ENCODE results near the gene PILRA.
"Not testable (repeated sequence)": the region's sequence is repeated elsewhere in the genome, so short reads cannot be mapped to it uniquely, and the experiment has no call there.

The PILRA gene

GRCh38 chr7:100373261-100373831, at the start of gene PILRA:
Gene PILRA (plus strand): TSS chr7:100373487. CDS start chr7:100373657, 170 bp downstream.
- peaks cover 64% of the 10 kb centered on the region for H3K4me1 ChIP-seq
- peak within 1 kb of the TSS; percentile 73 for H3K27ac ChIP-seq
- peaks cover 6% of the 10 kb centered on the region; the same call in 1 of the 2 replicates for H4K20me1 ChIP-seq
- no peak for TF ChIP-seq Cebpa-rat (IDR thresholded peaks at IDR 0.05)
- no peaks in the 10 kb centered on the region for H3K36me3 ChIP-seq
- H3K27me3 ChIP-seq, result no peaks in the 10 kb centered on the region
- no peaks in the 10 kb centered on the region for H3K9me3 ChIP-seq
- H3K4me2 ChIP-seq, result peak within 1 kb of the TSS; percentile 71
- H3K4me3 ChIP-seq, result no peak within 1 kb of the TSS; the same call in 1 of the 2 replicates
- H3K9ac ChIP-seq, result peak within 1 kb of the TSS; percentile 53; the same call in 1 of the 2 replicates

DNA sequence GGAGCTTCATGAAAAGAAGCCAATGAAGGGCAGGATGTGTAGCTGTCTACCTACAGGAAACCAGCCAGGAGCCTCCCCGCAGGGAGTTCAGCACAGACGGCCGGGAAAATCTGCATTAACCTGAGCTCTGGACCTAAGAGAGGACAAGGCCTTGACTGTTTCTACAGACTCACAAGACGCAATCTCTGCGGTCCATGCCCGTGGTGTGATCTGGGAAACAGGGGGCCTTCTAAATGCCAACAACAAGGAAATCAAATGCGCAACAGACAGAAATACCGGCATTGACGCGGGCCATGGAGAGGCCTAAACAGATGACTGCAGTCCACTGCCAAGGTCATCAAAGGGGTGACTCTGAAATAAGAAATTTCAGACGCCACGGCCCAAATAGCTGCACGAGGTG, 49.1 kb upstream of the PILRA start:
- H3K9ac ChIP-seq, H3K27ac ChIP-seq, H3K9me3 ChIP-seq, H3K4me1 ChIP-seq, H3K4me2 ChIP-seq, H3K4me3 ChIP-seq, H3K27me3 ChIP-seq: not testable (repeated sequence)
- peaks cover 28% of the 10 kb centered on the region for H4K20me1 ChIP-seq
- peaks cover 59% of the 10 kb centered on the region for H3K36me3 ChIP-seq

GRCh38 chr7:100325671-100326070, 47.6 kb upstream of the PILRA start:
- H3K4me2 ChIP-seq, result not testable (repeated sequence)

GRCh38 chr7:100326914-100327313, 46.4 kb upstream of the PILRA start:
- not testable (repeated sequence) for H3K4me3 ChIP-seq, H3K4me1 ChIP-seq, H3K4me2 ChIP-seq, H3K9me3 ChIP-seq, H3K9ac ChIP-seq, H3K27ac ChIP-seq, H3K27me3 ChIP-seq, H4K20me1 ChIP-seq
- peaks cover 59% of the 10 kb centered on the region for H3K36me3 ChIP-seq

More at GRCh38 chr7:100325671-100326070, 47.6 kb upstream of the PILRA start:
- not testable (repeated sequence) for H3K4me3 ChIP-seq, H3K27ac ChIP-seq, H3K4me1 ChIP-seq, H3K27me3 ChIP-seq, H3K9me3 ChIP-seq, H3K9ac ChIP-seq
- Histone ChIP-seq H3K36me3 (peaks cover 52% of the 10 kb centered on the region), H4K20me1 (peaks cover 13% of the 10 kb centered on the region)

DNA sequence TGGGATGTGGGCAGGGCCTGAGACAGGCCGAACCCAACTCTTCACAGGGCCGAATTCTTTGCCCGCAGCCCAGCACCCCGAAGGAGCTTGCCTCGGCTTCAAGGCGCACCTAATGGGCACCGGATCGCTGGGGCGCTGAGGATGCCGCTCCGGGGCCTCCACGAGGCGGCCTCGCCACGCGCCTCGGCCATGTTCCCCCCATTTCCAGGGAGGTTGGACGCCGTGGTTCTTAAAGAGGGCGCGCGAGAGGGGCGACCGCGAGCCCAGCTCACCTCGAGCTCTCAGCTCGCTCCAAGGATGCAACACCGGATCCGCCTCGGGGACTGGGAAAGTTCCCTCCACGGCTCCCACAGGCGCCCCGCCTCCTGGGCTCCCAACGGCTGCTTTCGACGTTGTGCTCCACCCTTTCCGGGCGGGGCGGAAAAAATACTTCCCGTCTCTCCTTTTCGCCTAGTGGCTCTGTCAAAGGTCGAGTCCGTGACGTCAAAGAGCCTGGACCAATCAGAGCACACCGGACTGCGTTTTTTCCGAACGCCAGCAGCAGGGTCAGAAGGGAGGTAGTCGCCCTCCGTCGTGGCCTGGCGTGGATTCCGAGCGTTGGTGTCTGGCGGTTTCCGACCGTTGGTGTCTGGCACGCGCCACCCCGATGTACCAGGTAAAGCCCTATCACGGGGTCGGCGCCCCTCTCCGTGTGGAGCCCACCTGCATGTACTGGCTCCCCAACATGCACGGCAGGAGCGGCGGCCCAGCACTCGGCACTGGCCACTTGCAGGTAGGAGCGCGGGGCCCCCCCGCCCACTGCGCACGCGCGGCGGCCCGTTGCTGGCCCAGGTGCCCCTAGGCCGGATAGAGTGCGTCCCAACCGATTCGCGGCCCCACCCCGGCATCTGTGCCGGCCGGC, 37.5 kb upstream of the PILRA start:
- Histone ChIP-seq H3K27ac (peak overlapping the region; percentile 89), H3K4me1 (peaks cover 17% of the 10 kb centered on the region), H3K4me3 (peak overlapping the region; percentile 86), H3K36me3 (peaks cover 37% of the 10 kb centered on the region), H3K4me2 (peak overlapping the region; percentile 80), H3K9ac (peak overlapping the region; percentile 91), H4K20me1 (peaks cover 16% of the 10 kb centered on the region; the same call in 1 of the 2 replicates)
- H3K9me3 ChIP-seq, H3K27me3 ChIP-seq: not testable (repeated sequence)

- not testable (repeated sequence) for H3K27me3 ChIP-seq, H3K9ac ChIP-seq, H3K9me3 ChIP-seq, H3K27ac ChIP-seq, H3K4me3 ChIP-seq
- H4K20me1 ChIP-seq, result peaks cover 40% of the 10 kb centered on the region
- peaks cover 40% of the 10 kb centered on the region for H3K4me1 ChIP-seq
- H3K4me2 ChIP-seq, result peak overlapping the region; percentile 52; the same call in 1 of the 2 replicates
- H3K36me3 ChIP-seq, result peaks cover 50% of the 10 kb centered on the region
Measured at GRCh38 chr7:100338083-100338696, 35.1 kb upstream of the PILRA start.

- H3K27me3 ChIP-seq, H3K9me3 ChIP-seq, H3K27ac ChIP-seq, H3K4me3 ChIP-seq, H3K9ac ChIP-seq: not testable (repeated sequence)
- Histone ChIP-seq H3K4me1 (peaks cover 58% of the 10 kb centered on the region), H4K20me1 (peaks cover 60% of the 10 kb centered on the region), H3K4me2 (peak overlapping the region; percentile 39), H3K36me3 (peaks cover 67% of the 10 kb centered on the region)
Measured at GRCh38 chr7:100341286-100341685, 32.0 kb upstream of the PILRA start.

- no peaks in the 10 kb centered on the region for H3K27me3 ChIP-seq
- H3K36me3 ChIP-seq, result peaks cover 76% of the 10 kb centered on the region
- H3K4me3 ChIP-seq, result no peak overlapping the region
- H3K27ac ChIP-seq, result no peak overlapping the region
- peaks cover 66% of the 10 kb centered on the region for H4K20me1 ChIP-seq
- no peaks in the 10 kb centered on the region for H3K9me3 ChIP-seq
- no peak overlapping the region for H3K4me2 ChIP-seq
- no peak overlapping the region for H3K9ac ChIP-seq
- TF ChIP-seq Cebpa-rat (IDR thresholded peaks at IDR 0.05), result no peak
- H3K4me1 ChIP-seq, result peaks cover 50% of the 10 kb centered on the region
Measured at GRCh38 chr7:100342765-100343164, 30.5 kb upstream of the PILRA start.

DNA sequence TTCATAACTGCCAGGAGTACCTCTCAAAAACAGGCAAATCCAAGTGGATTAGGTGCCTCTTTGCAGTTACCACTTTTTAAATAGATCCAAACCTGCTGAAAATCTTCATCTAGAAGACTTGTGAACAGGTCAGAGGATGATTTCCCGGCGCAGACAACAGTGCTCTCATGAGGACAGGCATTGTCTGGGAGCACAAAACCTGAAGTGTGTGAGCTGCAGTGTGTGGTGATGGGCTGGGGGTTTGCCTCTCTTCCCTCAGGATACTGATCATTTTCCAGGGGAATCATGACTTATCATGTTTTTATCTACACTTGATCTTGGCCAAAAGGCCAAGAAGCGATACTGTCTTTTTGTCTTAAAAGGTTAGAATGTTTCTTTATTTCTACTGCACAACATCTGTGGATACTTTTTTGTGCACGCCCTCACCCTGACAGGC, 29.1 kb upstream of the PILRA start:
- not testable (repeated sequence) for H3K27me3 ChIP-seq, H3K9ac ChIP-seq, H3K9me3 ChIP-seq, H3K4me3 ChIP-seq
- 0 out of 2 replicates have a peak overlapping the region, but pooled peaks have one; percentile 35 for H3K27ac ChIP-seq
- H4K20me1 ChIP-seq, result peaks cover 64% of the 10 kb centered on the region
- H3K36me3 ChIP-seq, result peaks cover 77% of the 10 kb centered on the region
- H3K4me1 ChIP-seq, result peaks cover 49% of the 10 kb centered on the region
- peak overlapping the region; percentile 81 for H3K4me2 ChIP-seq

- Histone ChIP-seq H3K4me2 (peak overlapping the region; percentile 81), H3K36me3 (peaks cover 78% of the 10 kb centered on the region), H3K4me1 (peaks cover 49% of the 10 kb centered on the region), H4K20me1 (peaks cover 68% of the 10 kb centered on the region), H3K9ac (peak overlapping the region; percentile 34; the same call in 1 of the 2 replicates), H3K4me3 (peak overlapping the region; percentile 36; the same call in 1 of the 2 replicates), H3K27ac (peak overlapping the region; percentile 59)
- not testable (repeated sequence) for H3K27me3 ChIP-seq, H3K9me3 ChIP-seq
Measured at GRCh38 chr7:100344560-100345287, 28.6 kb upstream of the PILRA start.

- not testable (repeated sequence) for H3K27ac ChIP-seq, H3K4me3 ChIP-seq, H3K9me3 ChIP-seq, H3K27me3 ChIP-seq, H3K9ac ChIP-seq
- Histone ChIP-seq H4K20me1 (peaks cover 74% of the 10 kb centered on the region), H3K36me3 (peaks cover 80% of the 10 kb centered on the region), H3K4me2 (peak overlapping the region; percentile 60), H3K4me1 (peaks cover 49% of the 10 kb centered on the region)
Measured at GRCh38 chr7:100345288-100345672, 28.0 kb upstream of the PILRA start.
